ENCODE results near the gene C2CD2L. TPM values are rescaled to one million over a fixed set of nuclear protein-coding genes. Genes with fewer than 3 reads are reported as not detected.
A peak's percentile ranks its signal among the peaks of the same experiment; 100 is the strongest.

Gene C2CD2L
- total and polyA plus RNA-seq, 2 of the 13 experiments (the other 11 are each of a cell fraction or from before 2014, with no cell fraction given), result 3.7 to 5.5 TPM

- TF ChIP-seq AKNA (CRISPR knock-in tag; IDR thresholded peaks at IDR 0.05; ENCODE audit: borderline replicate concordance) (no peak), CSRNP1 (CRISPR knock-in tag; IDR thresholded peaks at IDR 0.05) (peak; percentile 72; the same call in 1 of the 2 replicates), BATF2 (CRISPR knock-in tag; IDR thresholded peaks at IDR 0.05) (0 out of 2 replicates have a peak, but pooled peaks have one; percentile 47), HNRNPUL1 (IDR thresholded peaks at IDR 0.05; ENCODE audit: low read depth, low read length) (no peak), ZNF512B (CRISPR knock-in tag; IDR thresholded peaks at IDR 0.05; ENCODE audit: borderline replicate concordance) (no peak), ZNF589 (CRISPR knock-in tag; conservative IDR thresholded peaks at IDR 0.05) (0 out of 2 replicates have a peak, but pooled peaks have one; percentile 61), NFYB (CRISPR knock-in tag; IDR thresholded peaks at IDR 0.05) (peak; percentile 95), KLF15 (CRISPR knock-in tag; IDR thresholded peaks at IDR 0.05; ENCODE audit: borderline replicate concordance) (no peak; the same call in 1 of the 2 replicates), IRF9 (CRISPR knock-in tag; IDR thresholded peaks at IDR 0.05; ENCODE audit: borderline replicate concordance) (peak; percentile 70; the same call in 1 of the 2 replicates), HHEX (CRISPR knock-in tag; IDR thresholded peaks at IDR 0.05) (no peak), ARNT2 (CRISPR knock-in tag; IDR thresholded peaks at IDR 0.05; ENCODE audit: low read depth) (peak; percentile 69; the same call in 1 of the 2 replicates), ZNF746 (CRISPR knock-in tag; IDR thresholded peaks at IDR 0.05) (no peak), PHF20 (CRISPR knock-in tag; IDR thresholded peaks at IDR 0.05) (peak; percentile 73)
These were observed 14.1 kb downstream of the C2CD2L start, which contains the start of gene HINFP (continued) for GRCh38 chr11:119121008-119121810.

Data from HepG2 (cell line).